ENCODE data around the gene DDX39B. TPM values are rescaled to one million over a fixed set of nuclear protein-coding genes. Genes with fewer than 3 reads are reported as not detected.
A peak's percentile ranks its signal among the peaks of the same experiment; 100 is the strongest.

Gene DDX39B
- total RNA-seq, 4 donors from 2014 or later: 125 to 327 (median 217) TPM

DNA sequence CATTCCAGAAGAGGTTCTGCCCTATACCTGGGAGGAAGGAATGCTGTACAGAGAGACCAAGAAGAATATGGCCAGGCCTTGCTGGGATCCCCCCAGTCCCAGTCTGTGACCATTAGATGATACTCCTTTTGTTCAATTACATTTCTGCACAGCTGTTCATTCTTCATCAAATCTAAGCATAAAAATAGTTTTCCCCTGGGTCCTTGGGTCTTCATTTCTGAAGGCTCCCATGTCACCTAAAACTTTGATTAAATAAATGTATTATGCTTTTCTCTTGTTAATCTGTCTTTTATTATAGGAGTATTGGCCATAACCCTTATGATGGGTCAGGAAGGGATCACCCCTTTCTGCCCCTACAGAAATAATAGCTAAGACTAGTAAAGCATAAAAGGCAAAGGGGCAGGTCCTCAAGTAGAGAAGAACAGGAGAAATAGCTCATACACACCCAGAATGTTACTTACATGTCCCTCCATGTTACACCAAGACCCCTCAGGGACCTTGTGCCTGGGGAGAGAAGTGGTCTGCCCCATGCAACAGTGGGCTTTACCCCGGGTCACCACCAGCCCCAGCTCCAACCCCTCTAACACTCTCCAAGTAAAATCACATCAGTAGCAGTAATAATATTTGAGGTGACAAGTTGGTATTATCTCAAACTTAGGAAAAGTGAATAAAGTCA lies 28.2 kb upstream of the DDX39B start:
- no peaks in the 10 kb centered on the region for H3K36me3 ChIP-seq
- no peak overlapping the region for H3K4me3 ChIP-seq
- no peak for TF ChIP-seq CTCF (IDR thresholded peaks at IDR 0.05)
- no peak for TF ChIP-seq POLR2AphosphoS5 (IDR thresholded peaks at IDR 0.05)
- TF ChIP-seq POLR2A (IDR thresholded peaks at IDR 0.05): no peak
- TF ChIP-seq EP300 (IDR thresholded peaks at IDR 0.05): no peak
- H3K27me3 ChIP-seq: peaks cover 55% of the 10 kb centered on the region
- no peaks in the 10 kb centered on the region for H3K9me3 ChIP-seq
- 50 to 83% methylated on average over 1 of the region's 1 CpG for WGBS, 2 donors (ENCODE audit: low coverage in 1 of 2)
- no peaks in the 10 kb centered on the region for H3K4me1 ChIP-seq
- no peak for ATAC-seq
- no peak overlapping the region for H3K27ac ChIP-seq

DNA sequence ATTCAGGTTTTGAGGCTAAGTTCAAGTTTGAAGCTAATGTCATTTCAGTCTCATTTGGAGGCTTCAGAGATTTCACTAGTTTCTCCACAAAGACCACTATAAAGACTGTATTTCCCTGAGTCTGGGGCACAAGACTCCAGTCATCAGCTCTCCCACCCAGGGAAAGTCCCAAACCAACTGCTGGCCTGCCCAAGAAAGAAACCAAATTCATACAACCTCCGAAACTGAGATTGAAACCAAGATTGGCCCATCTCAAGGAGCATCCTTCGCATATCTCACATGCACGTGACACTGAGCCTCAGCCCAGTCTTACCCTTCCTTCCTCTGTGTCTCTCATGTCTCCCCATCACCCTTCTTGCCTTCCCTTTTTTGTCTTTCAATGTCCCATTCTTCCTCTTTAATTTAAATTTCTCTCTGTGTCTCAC lies 26.7 kb upstream of the DDX39B start:
- Histone ChIP-seq H3K4me1 (no peaks in the 10 kb centered on the region), H3K27me3 (peaks cover 55% of the 10 kb centered on the region), H3K27ac (no peak overlapping the region), H3K9me3 (no peaks in the 10 kb centered on the region), H3K4me3 (no peak overlapping the region), H3K36me3 (no peaks in the 10 kb centered on the region)
- 71 to 77% methylated on average over 3 of the region's 3 CpGs for WGBS, 2 donors (ENCODE audit: low coverage in 1 of 2)
- ATAC-seq: no peak
- TF ChIP-seq CTCF (IDR thresholded peaks at IDR 0.05): no peak
- TF ChIP-seq POLR2AphosphoS5 (IDR thresholded peaks at IDR 0.05): no peak
- no peak for TF ChIP-seq EP300 (IDR thresholded peaks at IDR 0.05)
- no peak for TF ChIP-seq POLR2A (IDR thresholded peaks at IDR 0.05)

DNA sequence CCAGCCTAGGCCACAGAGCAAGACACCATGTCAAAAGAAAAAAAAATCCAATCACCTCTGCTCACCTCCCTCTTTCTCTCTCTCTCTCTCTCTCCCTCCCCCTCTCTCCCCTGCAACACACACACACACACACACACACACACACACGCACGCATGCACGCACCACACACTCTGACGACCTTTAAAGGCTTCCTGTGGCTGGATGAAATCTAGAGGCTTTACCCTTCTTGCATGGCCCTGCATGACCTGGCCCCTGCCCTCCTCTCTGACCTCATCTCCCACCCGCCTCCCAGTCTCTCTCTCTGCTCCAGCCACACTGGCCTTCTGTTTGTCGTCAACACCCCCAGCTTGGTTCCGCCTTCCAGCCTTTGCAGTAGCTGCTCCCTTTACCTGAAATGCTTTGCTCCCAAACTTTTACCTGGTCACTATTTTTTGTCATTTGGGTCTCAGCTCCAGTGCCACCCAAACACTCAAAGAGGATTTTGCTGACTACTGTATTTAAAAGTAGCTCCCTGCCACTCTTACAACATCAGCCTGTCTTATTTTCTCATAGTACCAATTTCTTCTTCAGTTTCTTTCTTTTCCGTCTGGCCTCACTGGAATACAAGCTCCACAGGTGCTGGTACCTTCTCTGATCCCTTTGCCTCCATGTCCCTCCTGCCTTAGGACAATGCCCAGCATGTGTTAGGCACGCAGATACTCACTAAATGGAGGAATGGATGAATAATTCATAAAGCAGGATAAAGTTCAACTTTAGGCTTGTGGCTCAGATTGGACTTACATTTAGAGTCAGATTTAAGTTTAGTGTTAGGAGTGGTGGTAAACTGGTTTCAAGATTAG lies 25.9 kb upstream of the DDX39B start:
- Histone ChIP-seq H3K4me3 (no peak overlapping the region), H3K9me3 (no peaks in the 10 kb centered on the region), H3K36me3 (no peaks in the 10 kb centered on the region), H3K27me3 (peaks cover 50% of the 10 kb centered on the region), H3K4me1 (no peaks in the 10 kb centered on the region), H3K27ac (no peak overlapping the region)
- WGBS, 2 donors (ENCODE audit: low coverage in 1 of 2): 31 to 35% methylated on average over 6 to 7 of the region's 9 CpGs
- ATAC-seq: no peak
- TF ChIP-seq EP300 (IDR thresholded peaks at IDR 0.05) (no peak), POLR2A (IDR thresholded peaks at IDR 0.05) (no peak), CTCF (IDR thresholded peaks at IDR 0.05) (no peak), POLR2AphosphoS5 (IDR thresholded peaks at IDR 0.05) (no peak)

GRCh38 chr6:31560697-31561058 lies 18.9 kb upstream of the DDX39B start:
- Histone ChIP-seq H3K27me3 (no peaks in the 10 kb centered on the region), H3K36me3 (peaks cover 0 to 57% of the 10 kb centered on the region in 2 donors), H3K4me3 (no peak overlapping the region), H3K4me1 (peaks cover 0 to 39% (median 0%) of the 10 kb centered on the region in 3 donors), H3K27ac (peak overlapping the region in 3 of 4 donors; percentile 48 to 64 (median 56)), H3K9me3 (no peaks in the 10 kb centered on the region)
- TF ChIP-seq POLR2AphosphoS5 (IDR thresholded peaks at IDR 0.05) (no peak), EP300 (IDR thresholded peaks at IDR 0.05) (no peak), POLR2A (IDR thresholded peaks at IDR 0.05) (no peak), CTCF (IDR thresholded peaks at IDR 0.05) (no peak)
- ATAC-seq: no peak

All from gastroesophageal sphincter (tissue), 4 donors.